HepG2 (cell line): ENCODE results near the gene KLC4. TPM values are rescaled to one million over a fixed set of nuclear protein-coding genes. Genes with fewer than 3 reads are reported as not detected.
A peak's percentile ranks its signal among the peaks of the same experiment; 100 is the strongest.

Experiments
- ARID4A ChIP-seq: sonication (generic); formaldehyde crosslinking; IDR thresholded peaks from 2 replicates; pipeline ENCODE4 v1.5.0; 2020; ENCODE audit warnings: mild to moderate bottlenecking, missing genetic modification reagents, borderline replicate concordance
- CREM ChIP-seq, 2 experiments: sonication (generic) in 1 of 2; formaldehyde crosslinking in 1 of 2; IDR thresholded peaks; 2 replicates each; pipeline versions ENCODE4 v1.4.0 to v1.6.1; 2016 to 2020; ENCODE audit warnings: antibody characterized with exemption in 1 of 2, mild to moderate bottlenecking in 1 of 2, missing genetic modification reagents in 1 of 2
- DMAP1 ChIP-seq: IDR thresholded peaks from 2 replicates; pipeline ENCODE4 v1.6.1; 2016
- ETV5 ChIP-seq: IDR thresholded peaks from 2 replicates; pipeline ENCODE4 v1.6.1; 2018; ENCODE audit warnings: missing biosample characterization, missing genetic modification reagents, inconsistent platforms, borderline replicate concordance
- HOXA3 ChIP-seq: sonication (generic); formaldehyde crosslinking; IDR thresholded peaks from 2 replicates; pipeline ENCODE4 v1.5.0; 2020; ENCODE audit warnings: missing genetic modification reagents
- KLF13 ChIP-seq: sonication (generic); formaldehyde crosslinking; IDR thresholded peaks from 2 replicates; pipeline ENCODE4 v1.4.0; 2020; ENCODE audit warnings: mild to moderate bottlenecking, missing genetic modification reagents
- SP4 ChIP-seq: sonication (generic); formaldehyde crosslinking; IDR thresholded peaks from 2 replicates; pipeline ENCODE4 v1.8.1; 2023; ENCODE audit warnings: mild to moderate bottlenecking, missing genetic modification reagents
- TAF1 ChIP-seq: sonication (generic); formaldehyde crosslinking; IDR thresholded peaks from 2 replicates; pipeline ENCODE4 v1.4.0; 2020; ENCODE audit warnings: missing genetic modification reagents
- ZBTB1 ChIP-seq: sonication (generic); formaldehyde crosslinking; IDR thresholded peaks from 2 replicates; pipeline ENCODE4 v1.4.0; 2020; ENCODE audit warnings: missing genetic modification reagents, borderline replicate concordance
- ZFP41 ChIP-seq: sonication (generic); formaldehyde crosslinking; IDR thresholded peaks from 2 replicates; pipeline ENCODE4 v1.4.0; 2020; ENCODE audit warnings: mild to moderate bottlenecking, missing genetic modification reagents, borderline replicate concordance
- ZNF224 ChIP-seq: sonication (generic); formaldehyde crosslinking; IDR thresholded peaks from 2 replicates; pipeline ENCODE4 v1.5.0; 2020; ENCODE audit warnings: mild to moderate bottlenecking, missing genetic modification reagents
- ZNF292 ChIP-seq: sonication (generic); formaldehyde crosslinking; IDR thresholded peaks from 2 replicates; pipeline ENCODE4 v1.8.1; 2022; ENCODE audit warnings: mild to moderate bottlenecking, low read depth, missing genetic modification reagents, borderline replicate concordance
- ZNF570 ChIP-seq: sonication (generic); formaldehyde crosslinking; IDR thresholded peaks from 2 replicates; pipeline ENCODE4 v1.4.0; 2020; ENCODE audit warnings: mild to moderate bottlenecking, missing genetic modification reagents, borderline replicate concordance
- ZNF572 ChIP-seq: sonication (generic); formaldehyde crosslinking; IDR thresholded peaks from 2 replicates; pipeline ENCODE4 v1.5.1; 2020; ENCODE audit warnings: mild to moderate bottlenecking, missing genetic modification reagents
- ZNF773 ChIP-seq: sonication (generic); formaldehyde crosslinking; IDR thresholded peaks from 2 replicates; pipeline ENCODE4 v1.4.0; 2020; ENCODE audit warnings: missing genetic modification reagents, borderline replicate concordance
- polyA plus RNA-seq, 8 experiments: library from polyadenylated mRNA; depleted of rRNA in 3 of 8; stranded (reverse) in 7 of 8; unstranded in 1 of 8; fragments of >200 nt; fragmentation: Illumina TruSeq in 4 of 8; extraction: Trizol in 4 of 8; gene quantifications; 2 replicates each; pipeline versions ENCODE4 v1.2.1 to v1.2.3, GENCODE V29; 2011 to 2016; ENCODE audit warnings: low read depth in 4 of 8, missing spikeins in 1 of 8, mixed read lengths in 1 of 8; ENCODE audit not compliant: insufficient read depth in 1 of 8
- total RNA-seq, 5 experiments: library from RNA; depleted of rRNA; stranded (reverse); fragments of >200 nt; fragmentation: Illumina TruSeq; extraction: Trizol; gene quantifications; 2 replicates each; pipeline ENCODE4 v1.2.3, GENCODE V29; 2016; ENCODE audit warnings: low read depth in 1 of 5

The KLC4 gene
- total and polyA plus RNA-seq, 2 of the 13 experiments (the other 11 are each of a cell fraction or from before 2014, with no cell fraction given): 45.4 to 70.4 TPM

DNA sequence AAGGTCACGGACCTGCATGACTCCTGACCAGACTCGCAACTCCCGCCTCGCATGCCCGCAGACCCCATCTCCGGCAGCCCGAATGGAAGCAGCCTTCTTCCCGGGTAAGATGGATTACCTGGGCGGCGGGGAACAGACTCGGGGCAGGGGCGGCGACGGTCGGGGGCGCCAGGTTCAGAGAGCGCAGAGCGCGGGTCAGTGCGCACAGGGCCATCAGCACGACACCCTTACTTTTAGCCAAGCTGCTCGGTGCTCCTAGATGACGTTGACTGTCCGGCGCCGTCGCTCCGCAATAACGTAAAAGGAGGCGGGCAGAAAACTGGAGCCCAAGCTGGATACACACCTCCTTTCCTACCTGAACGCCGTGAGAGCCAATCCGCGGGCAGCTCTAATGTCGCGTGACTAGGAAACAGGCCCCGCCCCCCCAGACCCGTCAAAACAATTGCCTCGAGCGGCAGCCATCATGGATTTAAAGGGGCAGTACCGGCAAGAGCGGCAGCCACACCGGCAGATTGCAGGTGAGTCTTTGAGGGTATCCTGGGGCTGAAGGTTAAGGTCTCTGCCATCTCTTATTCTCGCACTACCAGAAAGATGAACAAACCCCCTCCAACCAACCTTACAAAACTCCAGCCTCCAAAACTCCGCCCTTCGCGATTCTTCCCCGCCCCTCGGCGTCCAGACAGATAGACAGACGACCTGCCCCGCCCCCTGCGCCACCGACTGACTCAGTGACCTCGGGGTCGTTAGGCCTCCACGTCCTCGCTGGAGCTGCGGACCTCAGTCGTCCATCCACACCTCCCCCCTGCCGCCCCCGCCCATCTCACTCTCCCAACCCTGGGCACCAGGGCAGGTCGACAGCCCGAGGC lies at the start of gene KLC4, which contains the start of gene MRPL2 (continued):
- TF ChIP-seq ARID4A (peak; percentile 89), CREM (IDR thresholded peaks at IDR 0.05) (peak; percentile 100), CREM (CRISPR knock-in tag; IDR thresholded peaks at IDR 0.05) (peak; percentile 97), ZNF292 (CRISPR knock-in tag) (0 out of 2 replicates have a peak, but pooled peaks have one; percentile 26), ZNF224 (CRISPR knock-in tag) (no peak), ZNF570 (CRISPR knock-in tag) (no peak), ZBTB1 (no peak), ZNF572 (CRISPR knock-in tag) (no peak), ZFP41 (no peak), TAF1 (CRISPR knock-in tag) (peak; percentile 86), ETV5 (CRISPR knock-in tag) (no peak), DMAP1 (CRISPR knock-in tag) (peak; percentile 80), KLF13 (CRISPR knock-in tag) (peak; percentile 65; the same call in 1 of the 2 replicates), SP4 (CRISPR knock-in tag) (peak; percentile 84), HOXA3 (CRISPR knock-in tag) (peak; percentile 99), ZNF773 (CRISPR knock-in tag) (no peak)
